Stomach (tissue), 9 donors: ENCODE measurements around the gene LARGE1. TPM values are rescaled to one million over a fixed set of nuclear protein-coding genes. Genes with fewer than 3 reads are reported as not detected.

ENCODE experiments used
- DNase-seq, 2 donors: peaks; one replicate each; pipeline versions ENCODE4 v3.0.0 to v3.0.0-alpha.2; 2013 to 2019
- H3K27ac ChIP-seq, 5 donors: fragments of 200-600 bp in 4 of 5; sonication (generic) in 4 of 5; one replicate each; pipeline ENCODE4 v1.5.1; 2013 to 2019; ENCODE audit warnings: mild to moderate bottlenecking in 1 of 5, moderate library complexity in 1 of 5
- H3K27me3 ChIP-seq, 3 donors: fragments of 200-600 bp; sonication (generic); one replicate each; pipeline ENCODE4 v1.5.1; 2017 to 2019; ENCODE audit warnings: mixed run types in 1 of 3
- H3K36me3 ChIP-seq, 4 donors: fragments of 200-600 bp; sonication (generic); 1 replicate in 3 of 4; 2 replicates in 1 of 4; pipeline ENCODE4 v1.5.1; 2016 to 2019
- H3K4me1 ChIP-seq, 4 donors: fragments of 200-600 bp; sonication (generic); one replicate each; pipeline ENCODE4 v1.5.1; 2016 to 2019
- H3K4me3 ChIP-seq, 4 donors: fragments of 200-600 bp; sonication (generic) in 3 of 4; one replicate each; pipeline ENCODE4 v1.5.1; 2016 to 2019; ENCODE audit warnings: mild to moderate bottlenecking in 1 of 4
- H3K9me3 ChIP-seq, 4 donors: fragments of 200-600 bp; sonication (generic); one replicate each; pipeline ENCODE4 v1.5.1; 2016 to 2019
- CTCF ChIP-seq, 7 experiments: fragments of 450-650 bp in 4 of 7; fragments of 200-600 bp in 3 of 7; sonication (generic) in 3 of 7; IDR thresholded peaks; one replicate each; pipeline ENCODE4 v1.5.1; 2016 to 2019; ENCODE audit warnings: antibody characterized with exemption in 7 of 7, control low read depth in 2 of 7, mild to moderate bottlenecking in 1 of 7
- EP300 ChIP-seq: sonication (generic); formaldehyde crosslinking; IDR thresholded peaks from one replicate; pipeline ENCODE4 v1.6.1; 2017; ENCODE audit warnings: antibody characterized with exemption
- POLR2A ChIP-seq, 4 donors: fragments of 450-650 bp; IDR thresholded peaks; one replicate each; pipeline ENCODE4 v1.6.1; 2016; ENCODE audit warnings: antibody characterized with exemption in 4 of 4, control low read depth in 2 of 4, mild to moderate bottlenecking in 1 of 4, moderate library complexity in 1 of 4
- POLR2AphosphoS5 ChIP-seq, 3 donors: sonication (generic); formaldehyde crosslinking; IDR thresholded peaks; one replicate each; pipeline ENCODE4 v1.6.1; 2016; ENCODE audit warnings: antibody characterized with exemption in 3 of 3
- WGBS, 5 donors: extraction: QIAGEN DNeasy Blood & Tissue Kit in 3 of 5; methylation state at CpG; one replicate each; pipeline versions ENCODE4 v1.1.5 to v1.1.7; 2013 to 2018; 5-methylcytosine and 5-hydroxymethylcytosine counted together
- intact Hi-C: fragments of 100-400 bp; cut with DNase I; formaldehyde crosslinking; loops from one replicate; pipeline ENCODE4 v1.15.1; 2023; ENCODE audit warnings: low total_unique reads
- polyA plus RNA-seq, 3 donors: library from polyadenylated mRNA; stranded (reverse); fragments of 200-250 nt; gene quantifications; one replicate each; pipeline ENCODE4 v1.2.3, GENCODE V29; 2013
- total RNA-seq, 5 donors: library from RNA; depleted of rRNA; stranded (reverse); fragments of >200 nt; gene quantifications; one replicate each; pipeline versions ENCODE4 v1.1.0 to v1.2.3, GENCODE V29; 2014 to 2016
- donor health status: healthy with polysubstance abuse.
- donor health status: Bipolar disorder and iron deficiency.
- donor health status: healthy.

LARGE1 gene
- total and polyA plus RNA-seq, 8 donors = 3.5 to 110 (median 51.6) TPM

GRCh38 chr22:33666961-33667619, 253.2 kb downstream of the LARGE1 start:
- Histone ChIP-seq H3K36me3 (no peaks in the 10 kb centered on the region), H3K4me3 (no peak overlapping the region), H3K27me3 (no peaks in the 10 kb centered on the region), H3K9me3 (no peaks in the 10 kb centered on the region), H3K4me1 (peaks cover 14 to 40% (median 28%) of the 10 kb centered on the region in 4 donors), H3K27ac (no peak overlapping the region)
- no peak for TF ChIP-seq POLR2A (IDR thresholded peaks at IDR 0.05)
- no peak for TF ChIP-seq POLR2AphosphoS5 (IDR thresholded peaks at IDR 0.05)
- TF ChIP-seq CTCF (IDR thresholded peaks at IDR 0.05) = no peak
- TF ChIP-seq EP300 = no peak
- intact Hi-C loops = no loop called here
- DNase-seq = no peak
- WGBS, 5 donors = 24 to 43% (median 34%) methylated on average over 6 of the region's 6 CpGs

- no peak overlapping the region for H3K27ac ChIP-seq
- no peaks in the 10 kb centered on the region for H3K36me3 ChIP-seq
- no peaks in the 10 kb centered on the region for H3K27me3 ChIP-seq
- DNase-seq = peak; percentile 39 to 46
- WGBS, 5 donors = 59 to 71% (median 62%) methylated on average over 4 of the region's 4 CpGs
- TF ChIP-seq EP300 (no peak), POLR2AphosphoS5 (IDR thresholded peaks at IDR 0.05) (no peak), CTCF (IDR thresholded peaks at IDR 0.05) (no peak), POLR2A (IDR thresholded peaks at IDR 0.05) (no peak)
- no peaks in the 10 kb centered on the region for H3K9me3 ChIP-seq
- no peak overlapping the region for H3K4me3 ChIP-seq
- peaks cover 14 to 40% (median 28%) of the 10 kb centered on the region in 4 donors for H3K4me1 ChIP-seq
- intact Hi-C loops = no loop called here
Measured at GRCh38 chr22:33666279-33666960, 253.9 kb downstream of the LARGE1 start.

- no peaks in the 10 kb centered on the region for H3K27me3 ChIP-seq
- WGBS, 5 donors = 54 to 84% (median 68%) methylated on average over 2 of the region's 2 CpGs
- H3K27ac ChIP-seq = peak overlapping the region in 4 of 5 donors; percentile 12 to 52 (median 26)
- no peak overlapping the region for H3K4me3 ChIP-seq
- peak in 1 of 2 donors; percentile 62 for DNase-seq
- intact Hi-C loops = no loop called here
- TF ChIP-seq POLR2AphosphoS5 (IDR thresholded peaks at IDR 0.05) (no peak), CTCF (IDR thresholded peaks at IDR 0.05) (no peak), EP300 (no peak), POLR2A (IDR thresholded peaks at IDR 0.05) (no peak)
- no peaks in the 10 kb centered on the region for H3K9me3 ChIP-seq
- H3K4me1 ChIP-seq = peaks cover 0 to 26% (median 13%) of the 10 kb centered on the region in 4 donors
- no peaks in the 10 kb centered on the region for H3K36me3 ChIP-seq
Measured at GRCh38 chr22:33659448-33659847, 260.8 kb downstream of the LARGE1 start.

GRCh38 chr22:33658775-33659174, 261.5 kb downstream of the LARGE1 start:
- H3K27me3 ChIP-seq = no peaks in the 10 kb centered on the region
- DNase-seq = peak in 1 of 2 donors; percentile 76
- TF ChIP-seq CTCF (IDR thresholded peaks at IDR 0.05) (no peak), POLR2AphosphoS5 (IDR thresholded peaks at IDR 0.05) (peak in 2 of 3 donors; percentile 7 to 8)
- peaks cover 0 to 26% (median 12%) of the 10 kb centered on the region in 4 donors for H3K4me1 ChIP-seq
- no peaks in the 10 kb centered on the region for H3K9me3 ChIP-seq
- intact Hi-C loops = no loop called here
- no peaks in the 10 kb centered on the region for H3K36me3 ChIP-seq
- H3K27ac ChIP-seq = peak overlapping the region in 4 of 5 donors; percentile 12 to 52 (median 26)
- no peak overlapping the region for H3K4me3 ChIP-seq
- 57 to 75% (median 63%) methylated on average over 3 of the region's 3 CpGs for WGBS, 5 donors
